ENCODE data around the gene TBC1D14. TPM values are rescaled to one million over a fixed set of nuclear protein-coding genes. Genes with fewer than 3 reads are reported as not detected.

TBC1D14 gene
- total and polyA plus RNA-seq, 10 of the 15 experiments (the other 5 are each of a cell fraction or from before 2014, with no cell fraction given): 0.87 to 39.3 (median 30.1) TPM

DNA sequence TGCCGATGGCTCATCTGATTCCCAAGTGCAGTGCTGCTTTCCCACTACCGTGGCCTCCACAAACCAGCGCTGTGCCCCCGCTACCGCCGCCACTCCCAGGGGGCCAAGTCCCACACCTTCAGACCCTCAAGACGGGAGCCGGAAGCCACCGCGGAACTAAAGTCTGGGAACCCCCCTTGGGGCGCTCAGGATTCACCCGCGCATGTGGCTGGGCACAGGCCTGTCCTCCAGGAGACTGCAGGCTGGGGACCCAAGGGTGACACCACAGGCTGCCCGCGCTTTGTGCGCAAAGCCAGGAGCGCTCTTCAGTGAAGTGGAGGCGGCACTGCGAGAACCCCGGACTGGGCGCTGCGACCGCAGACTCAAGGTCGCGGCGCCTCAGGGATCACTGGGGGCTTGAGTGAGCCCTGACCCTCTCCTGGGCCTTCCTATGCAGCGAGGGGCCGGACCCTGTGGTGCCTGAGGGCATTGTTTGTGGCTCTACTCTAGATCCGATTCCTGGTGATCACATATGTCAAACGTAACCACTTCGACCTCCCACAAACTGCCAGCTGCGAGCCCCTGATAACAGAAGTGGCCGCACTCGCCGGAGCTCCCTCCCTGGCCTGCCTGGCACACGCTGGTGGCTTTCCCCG, 20.4 kb upstream of the TBC1D14 start (continued):
- TF ChIP-seq, protein P1, sequence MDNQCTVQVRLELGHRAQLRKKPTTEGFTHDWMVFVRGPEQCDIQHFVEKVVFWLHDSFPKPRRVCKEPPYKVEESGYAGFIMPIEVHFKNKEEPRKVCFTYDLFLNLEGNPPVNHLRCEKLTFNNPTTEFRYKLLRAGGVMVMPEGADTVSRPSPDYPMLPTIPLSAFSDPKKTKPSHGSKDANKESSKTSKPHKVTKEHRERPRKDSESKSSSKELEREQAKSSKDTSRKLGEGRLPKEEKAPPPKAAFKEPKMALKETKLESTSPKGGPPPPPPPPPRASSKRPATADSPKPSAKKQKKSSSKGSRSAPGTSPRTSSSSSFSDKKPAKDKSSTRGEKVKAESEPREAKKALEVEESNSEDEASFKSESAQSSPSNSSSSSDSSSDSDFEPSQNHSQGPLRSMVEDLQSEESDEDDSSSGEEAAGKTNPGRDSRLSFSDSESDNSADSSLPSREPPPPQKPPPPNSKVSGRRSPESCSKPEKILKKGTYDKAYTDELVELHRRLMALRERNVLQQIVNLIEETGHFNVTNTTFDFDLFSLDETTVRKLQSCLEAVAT (IDR thresholded peaks at IDR 0.05): no peak
- TF ChIP-seq ESRRA (IDR thresholded peaks at IDR 0.05; ENCODE audit: low read length) (no peak), NFIC (IDR thresholded peaks at IDR 0.05; ENCODE audit: low read depth, low read length) (no peak), CREM (IDR thresholded peaks at IDR 0.05; ENCODE audit: low read depth) (no peak), NR2F1 (conservative IDR thresholded peaks at IDR 0.05) (no peak), MTA2 (IDR thresholded peaks at IDR 0.05; ENCODE audit: low read depth) (no peak), CHD4 (IDR thresholded peaks at IDR 0.05) (no peak), LARP7 (IDR thresholded peaks at IDR 0.05) (no peak), SREBF1 (IDR thresholded peaks at IDR 0.05; ENCODE audit: low read length) (no peak), RFX5 (IDR thresholded peaks at IDR 0.05; ENCODE audit: low read depth, low read length) (no peak)

GRCh38 chr4:6889736-6890324, 19.8 kb upstream of the TBC1D14 start:
- SMC1A ChIA-PET (ENCODE audit: uncharacterized antibody, unreplicated experiment): no interaction called here
- ATAC-seq: no peak
- RAD21 ChIA-PET (ENCODE audit: unreplicated experiment): no interaction called here
- TF ChIP-seq CBX5 (IDR thresholded peaks at IDR 0.05; ENCODE audit: low read depth): no peak
- TF ChIP-seq ZBTB11 (CRISPR knock-in tag; IDR thresholded peaks at IDR 0.05): no peak
- TF ChIP-seq, protein P2, sequence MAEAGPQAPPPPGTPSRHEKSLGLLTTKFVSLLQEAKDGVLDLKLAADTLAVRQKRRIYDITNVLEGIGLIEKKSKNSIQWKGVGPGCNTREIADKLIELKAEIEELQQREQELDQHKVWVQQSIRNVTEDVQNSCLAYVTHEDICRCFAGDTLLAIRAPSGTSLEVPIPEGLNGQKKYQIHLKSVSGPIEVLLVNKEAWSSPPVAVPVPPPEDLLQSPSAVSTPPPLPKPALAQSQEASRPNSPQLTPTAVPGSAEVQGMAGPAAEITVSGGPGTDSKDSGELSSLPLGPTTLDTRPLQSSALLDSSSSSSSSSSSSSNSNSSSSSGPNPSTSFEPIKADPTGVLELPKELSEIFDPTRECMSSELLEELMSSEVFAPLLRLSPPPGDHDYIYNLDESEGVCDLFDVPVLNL (IDR thresholded peaks at IDR 0.05; ENCODE audit: low read depth, low read length): no peak
- TF ChIP-seq SREBF1 (IDR thresholded peaks at IDR 0.05; ENCODE audit: low read length): no peak
- TF ChIP-seq, protein P1 (IDR thresholded peaks at IDR 0.05): no peak

More at GRCh38 chr4:6889736-6890324, 19.8 kb upstream of the TBC1D14 start:
- POLR2A ChIA-PET: no interaction called here
- Histone ChIP-seq H3K4me3 (no peak overlapping the region), H3K4me1 (ENCODE audit: control insufficient read depth, insufficient read depth, low read length) (peaks cover 11% of the 10 kb centered on the region), H3K79me2 (ENCODE audit: control insufficient read depth, insufficient read depth, low read length) (no peaks in the 10 kb centered on the region), H3K27ac (ENCODE audit: control insufficient read depth, insufficient read depth) (no peak overlapping the region), H3K4me2 (ENCODE audit: control insufficient read depth, insufficient read depth) (no peak overlapping the region), H3K9me3 (replicated peaks; ENCODE audit: control insufficient read depth, insufficient read depth, low read length) (peaks cover 9% of the 10 kb centered on the region; the same call in 1 of the 3 replicates), H3K27me3 (replicated peaks in 1 of 2; ENCODE audit: control insufficient read depth in 2 of 2, insufficient read depth in 2 of 2, low read length in 1 of 2) (no peaks in the 10 kb centered on the region), H3K9ac (ENCODE audit: control insufficient read depth, insufficient read depth, low read length) (no peak overlapping the region), H3K36me3 (ENCODE audit: control insufficient read depth in 2 of 2, insufficient read depth in 2 of 2, low read length in 1 of 2) (no peaks in the 10 kb centered on the region), H4K20me1 (ENCODE audit: control insufficient read depth, insufficient read depth) (no peaks in the 10 kb centered on the region), H2AFZ (ENCODE audit: control insufficient read depth, low read depth, low read length) (no peak overlapping the region)
- no TSS peak for BruUV-seq (replicated peaks)
- DNase-seq (ENCODE audit: low read depth, low spot score) (no peak), FAIRE-seq (no peak)
- intact Hi-C loops (cut with micrococcal nuclease; ENCODE audit: unreplicated experiment) (loop anchor here (5.0 kb wide), 1 partner anchor 182 kb away; no protein-coding TSS in a partner anchor), in situ Hi-C loops (cut with MboI) (no loop called here)
- CTCF ChIA-PET: interaction anchor here (0.6 kb wide), 1 partner anchor 9 kb away, joined by 3 read pairs; no protein-coding TSS in a partner anchor
- 83% methylated on average over 15 of the region's 15 CpGs for whole genome bisulfite sequencing (ENCODE audit: insufficient coverage, insufficient replicate concordance, low lambda C conversion rate, missing lambda C conversion rate)
